A549 (cell line): ENCODE data around the gene HSCB. TPM values are rescaled to one million over a fixed set of nuclear protein-coding genes. Genes with fewer than 3 reads are reported as not detected.
"Not testable (repeated sequence)": the region's sequence is repeated elsewhere in the genome, so short reads cannot be mapped to it uniquely, and the experiment has no call there.

Experiments used
- ATAC-seq, 2 experiments: fragments of 200-7000 bp in 1 of 2; fragments of >200 bp in 1 of 2; cut with Nextera tagmentation in 1 of 2; cut with Tn5 transposase in 1 of 2; 3 replicates each; pipeline versions ENCODE4 v1.8.0 to v1.9.1; 2018 to 2020; ENCODE audit warnings: mild to moderate bottlenecking in 1 of 2, moderate library complexity in 1 of 2
- CTCF ChIA-PET: fragments of 300-600 bp; sonication (Branson Sonifier 250); formaldehyde crosslinking; extraction: SDS; loops from one replicate; lab custom pipeline; 2021; ENCODE audit warnings: antibody characterized with exemption, inconsistent platforms; lab: Yijun Ruan, JAX
- POLR2A ChIA-PET: fragments of 350-600 bp; formaldehyde crosslinking; extraction: SDS; loops from one replicate; lab custom pipeline; 2021; ENCODE audit warnings: antibody characterized with exemption, inconsistent platforms; lab: Yijun Ruan, JAX
- DNase-seq, 2 experiments: peaks; one replicate each; pipeline versions ENCODE4 v3.0.0 to v3.0.0-alpha.2; 2011 to 2016; ENCODE audit warnings: low read depth in 1 of 2, low spot score in 1 of 2
- FAIRE-seq: peaks from 2 replicates; lab custom pipeline; 2011; peaks lifted over from hg19 to GRCh38; lab: Jason Lieb, UNC
- H3K27ac ChIP-seq, 2 experiments: fragments of >200 bp; sonication (Bioruptor Twin); formaldehyde crosslinking; 3 replicates each; pipeline ENCODE4 v1.5.1; 2016 to 2017
- H3K4me1 ChIP-seq: fragments of >200 bp; sonication (Bioruptor Twin); formaldehyde crosslinking; 3 replicates; pipeline ENCODE4 v1.6.1; 2016
- H3K4me2 ChIP-seq: fragments of >200 bp; sonication (Bioruptor Twin); formaldehyde crosslinking; 3 replicates; pipeline ENCODE4 v1.6.1; 2016
- H3K4me3 ChIP-seq: fragments of >200 bp; sonication (Bioruptor Twin); formaldehyde crosslinking; 3 replicates; pipeline ENCODE4 v1.5.1; 2016
- H3K9me3 ChIP-seq: fragments of >200 bp; sonication (Bioruptor Twin); formaldehyde crosslinking; 3 replicates; pipeline ENCODE4 v1.6.1; 2016
- CTCF ChIP-seq: fragments of >200 bp; sonication (Bioruptor Twin); formaldehyde crosslinking; IDR thresholded peaks from 3 replicates; pipeline ENCODE4 v1.5.1; 2016
- EHMT2 ChIP-seq: fragments of 200-600 bp; sonication (generic); IDR thresholded peaks from 2 replicates; pipeline ENCODE4 v1.6.1; 2016; ENCODE audit warnings: antibody characterized with exemption, low read depth, mild to moderate bottlenecking, moderate library complexity
- EP300 ChIP-seq, 2 experiments: fragments of >200 bp; sonication (Bioruptor Twin); formaldehyde crosslinking; IDR thresholded peaks; 2 replicates in 1 of 2; 3 replicates in 1 of 2; pipeline ENCODE4 v1.6.1; 2016 to 2017
- GATA3 ChIP-seq: IDR thresholded peaks from 2 replicates; pipeline ENCODE4 v1.6.1; 2012; ENCODE audit warnings: borderline replicate concordance
- HES2 ChIP-seq: fragments of >200 bp; sonication (Bioruptor Twin); formaldehyde crosslinking; IDR thresholded peaks from 2 replicates; pipeline ENCODE4 v1.6.1; 2016
- HOXA7 ChIP-seq: fragments of 250-450 bp; sonication (Bioruptor Pico); IDR thresholded peaks from 2 replicates; pipeline ENCODE4 v1.5.0; 2020; ENCODE audit warnings: mild to moderate bottlenecking, moderate library complexity
- HOXB13 ChIP-seq: fragments of 250-450 bp; sonication (Bioruptor Pico); IDR thresholded peaks from 2 replicates; pipeline ENCODE4 v1.5.0; 2020; ENCODE audit warnings: low read depth, mild to moderate bottlenecking, moderate library complexity
- HOXB5 ChIP-seq: fragments of 250-450 bp; sonication (Bioruptor Pico); IDR thresholded peaks from 2 replicates; pipeline ENCODE4 v1.5.0; 2020; ENCODE audit warnings: mild to moderate bottlenecking, moderate library complexity
- JUN ChIP-seq, 2 experiments: fragments of >200 bp; sonication (Bioruptor Twin); formaldehyde crosslinking; IDR thresholded peaks; 2 replicates in 1 of 2; 3 replicates in 1 of 2; pipeline ENCODE4 v1.6.1; 2016 to 2017
- KDM5A ChIP-seq: fragments of 200-600 bp; sonication (generic); IDR thresholded peaks from 2 replicates; pipeline ENCODE4 v1.6.1; 2016; ENCODE audit warnings: antibody characterized with exemption, mild to moderate bottlenecking
- MAX ChIP-seq: IDR thresholded peaks from 2 replicates; pipeline ENCODE4 v1.6.1; 2012
- MAZ ChIP-seq: fragments of 150-350 bp; IDR thresholded peaks from 2 replicates; pipeline ENCODE4 v1.6.1; 2014; ENCODE audit warnings: antibody characterized with exemption, low read depth, low read length, borderline replicate concordance
- MYC ChIP-seq: IDR thresholded peaks from 2 replicates; pipeline ENCODE4 v1.6.1; 2012; ENCODE audit warnings: mild to moderate bottlenecking, inconsistent platforms, low read length, improper control_type of control experiment, borderline replicate concordance
- PBX3 ChIP-seq: IDR thresholded peaks from 2 replicates; pipeline ENCODE4 v1.6.1; 2012
- POLR2A ChIP-seq: IDR thresholded peaks from 2 replicates; pipeline ENCODE4 v1.6.1; 2012; ENCODE audit warnings: mild to moderate bottlenecking, low read length
- POLR2AphosphoS2 ChIP-seq: conservative IDR thresholded peaks from 2 replicates; pipeline ENCODE4 v1.6.1; 2012; ENCODE audit warnings: low read length, improper control_type of control experiment, inconsistent platforms
- RAD21 ChIP-seq, 2 experiments: fragments of >200 bp in 1 of 2; sonication (Bioruptor Twin) in 1 of 2; formaldehyde crosslinking in 1 of 2; IDR thresholded peaks in 1 of 2; conservative IDR thresholded peaks in 1 of 2; 2 replicates in 1 of 2; 3 replicates in 1 of 2; pipeline ENCODE4 v1.6.1; 2012 to 2018; ENCODE audit warnings: inconsistent platforms in 1 of 2
- RCOR1 ChIP-seq: fragments of 150-350 bp; IDR thresholded peaks from 2 replicates; pipeline ENCODE4 v1.6.1; 2014; ENCODE audit warnings: antibody characterized with exemption, low read length, low read depth
- REST ChIP-seq: fragments of 200-600 bp; sonication (generic); IDR thresholded peaks from 2 replicates; pipeline ENCODE4 v1.6.1; 2016; ENCODE audit warnings: antibody characterized with exemption, mild to moderate bottlenecking, moderate library complexity
- TP53 ChIP-seq: fragments of 250-450 bp; sonication (Bioruptor Pico); IDR thresholded peaks from 2 replicates; pipeline ENCODE4 v1.5.0; 2021; ENCODE audit warnings: mild to moderate bottlenecking, moderate library complexity
- ZNF302 ChIP-seq: fragments of 250-450 bp; sonication (Bioruptor Pico); IDR thresholded peaks from 2 replicates; pipeline ENCODE4 v1.9.0; 2021; ENCODE audit warnings: inconsistent platforms, mild to moderate bottlenecking, moderate library complexity
- ZSCAN20 ChIP-seq: fragments of 250-450 bp; sonication (Bioruptor Pico); IDR thresholded peaks from 2 replicates; pipeline ENCODE4 v1.8.0; 2022; ENCODE audit warnings: mild to moderate bottlenecking, moderate library complexity
- WGBS: methylation state at CpG from one replicate; pipeline ENCODE4 v1.1.6; 2017; ENCODE audit errors: missing lambda C conversion rate; 5-methylcytosine and 5-hydroxymethylcytosine counted together
- polyA plus RNA-seq, 4 experiments: library from polyadenylated mRNA; depleted of rRNA in 3 of 4; stranded (reverse); fragments of >200 nt; fragmentation: RNase III in 1 of 4; extraction: RNeasy Plus Mini Kit Qiagen cat#74134 plus additional on column Dnase treatment in 1 of 4; gene quantifications; 2 replicates in 3 of 4; 3 replicates in 1 of 4; pipeline ENCODE4 v1.2.3, GENCODE V29; 2011 to 2017

The HSCB gene
- polyA plus RNA-seq, 2 of the 4 experiments (the other 2 are of a cell fraction), result 17.2 to 22.4 TPM

GRCh38 chr22:28743852-28744251 is 2.0 kb downstream of the HSCB start (continued):
- TF ChIP-seq MAX, result no peak
- no peak for TF ChIP-seq ZNF302 (CRISPR knock-in tag)

- ChIA-PET POLR2A (no interaction called here), CTCF (no interaction called here)
- DNase-seq (no peak), FAIRE-seq (no peak), ATAC-seq (no peak)
- Histone ChIP-seq H3K4me2 (no peak overlapping the region), H3K4me1 (no peaks in the 10 kb centered on the region), H3K9me3 (no peaks in the 10 kb centered on the region), H3K4me3 (no peak overlapping the region), H3K27ac (no peak overlapping the region)
- 89% methylated on average over 6 of the region's 6 CpGs for WGBS
- no peak for TF ChIP-seq ZSCAN20 (CRISPR knock-in tag)
- TF ChIP-seq HES2, result no peak
- no peak for TF ChIP-seq MAZ
- no peak for TF ChIP-seq GATA3
- TF ChIP-seq KDM5A, result no peak
- TF ChIP-seq RAD21 (conservative IDR thresholded peaks at IDR 0.05 in 1 of 2, IDR thresholded peaks at IDR 0.05 in 1 of 2), result no peak
- TF ChIP-seq HOXB13 (CRISPR knock-in tag), result no peak
- no peak for TF ChIP-seq ZNF302 (CRISPR knock-in tag)
- TF ChIP-seq RCOR1, result no peak
- TF ChIP-seq HOXB5 (CRISPR knock-in tag), result no peak
- no peak for TF ChIP-seq POLR2AphosphoS2
- TF ChIP-seq TP53, result no peak
- no peak for TF ChIP-seq POLR2A
Measured at GRCh38 chr22:28750471-28750881, 8.6 kb downstream of the HSCB start.

GRCh38 chr22:28754512-28754911 is 12.7 kb downstream of the HSCB start:
- 95% methylated on average over 3 of the region's 3 CpGs for WGBS
- DNase-seq, H3K4me3 ChIP-seq, ATAC-seq, H3K4me1 ChIP-seq, H3K9me3 ChIP-seq, POLR2A ChIA-PET, CTCF ChIA-PET, H3K4me2 ChIP-seq, H3K27ac ChIP-seq, FAIRE-seq: not testable (repeated sequence)

- DNase-seq (peak in 1 of 2 experiments; percentile 18), ATAC-seq (no peak), FAIRE-seq (no peak)
- H3K9me3 ChIP-seq, result no peaks in the 10 kb centered on the region
- CTCF ChIA-PET, result no interaction called here
- peak overlapping the region in 1 of 2 experiments; percentile 45; a peak in 3 of 6 replicates for H3K27ac ChIP-seq
- peak overlapping the region; percentile 30; the same call in 1 of the 3 replicates for H3K4me2 ChIP-seq
- 0 out of 5 replicates have a peak, but pooled peaks of 1 of the 2 experiments have one; percentile 34 for TF ChIP-seq EP300 (IDR thresholded peaks at IDR 0.05)
- TF ChIP-seq RAD21 (conservative IDR thresholded peaks at IDR 0.05 in 1 of 2, IDR thresholded peaks at IDR 0.05 in 1 of 2), result no peak
- TF ChIP-seq JUN (IDR thresholded peaks at IDR 0.05), result 0 out of 5 replicates have a peak, but pooled peaks of 1 of the 2 experiments have one; percentile 15
- no peak for TF ChIP-seq PBX3
- TF ChIP-seq CTCF, result no peak
- no peak for TF ChIP-seq MYC
- TF ChIP-seq EHMT2, result no peak
- TF ChIP-seq REST, result no peak
- TF ChIP-seq HOXA7 (CRISPR knock-in tag), result no peak
- 41% methylated on average over 3 of the region's 3 CpGs for WGBS
- H3K4me1 ChIP-seq, result peaks cover 5% of the 10 kb centered on the region; the same call in 1 of the 3 replicates
- no peak overlapping the region for H3K4me3 ChIP-seq
- POLR2A ChIA-PET, result no interaction called here
Measured at GRCh38 chr22:28759861-28760560, 18.2 kb downstream of the HSCB start.
